GM12878 (cell line): ENCODE data around the gene DSG2. TPM values are rescaled to one million over a fixed set of nuclear protein-coding genes. Genes with fewer than 3 reads are reported as not detected.

Experiments
- ATAC-seq: fragments of 200-7000 bp; cut with Tn5 transposase; 3 replicates; pipeline ENCODE4 v1.9.1; 2020; ENCODE audit warnings: mild to moderate bottlenecking, moderate library complexity
- BruUV-seq: library from RNA; stranded (reverse); fragments of 400-500 nt; replicated peaks from 2 replicates; lab custom pipeline; 2021; lab: Mats Ljungman, UMichigan
- CTCF ChIA-PET: fragments of 300-600 bp; sonication (Branson Sonifier 250); formaldehyde crosslinking; extraction: SDS; loops from one replicate; lab custom pipeline; 2021; ENCODE audit warnings: inconsistent platforms; lab: Yijun Ruan, JAX
- POLR2A ChIA-PET: fragments of 350-600 bp; formaldehyde crosslinking; extraction: SDS; loops from one replicate; lab custom pipeline; 2021; ENCODE audit warnings: inconsistent platforms; lab: Charles Lee
- RAD21 ChIA-PET: fragments of 300-600 bp; sonication (Branson Sonifier 250); formaldehyde crosslinking; loops from one replicate; lab custom pipeline; 2023; ENCODE audit warnings: antibody characterized with exemption; ENCODE audit not compliant: unreplicated experiment; lab: Charles Lee
- SMC1A ChIA-PET: fragments of 300-600 bp; sonication (Branson Sonifier 250); formaldehyde crosslinking; loops from one replicate; lab custom pipeline; 2023; ENCODE audit not compliant: unreplicated experiment, uncharacterized antibody; lab: Charles Lee
- DNase-seq: peaks from one replicate; pipeline ENCODE4 v3.0.0-alpha.2; 2011; ENCODE audit warnings: low read depth, low spot score
- FAIRE-seq: peaks from 3 replicates; lab custom pipeline; 2011; peaks lifted over from hg19 to GRCh38; lab: Jason Lieb, UNC
- H2AFZ ChIP-seq: 2 replicates; pipeline ENCODE4 v1.6.0; 2011; ENCODE audit warnings: low read depth, low read length, control low read depth; ENCODE audit not compliant: control insufficient read depth
- H3K27ac ChIP-seq: 2 replicates; pipeline ENCODE4 v1.5.1; 2011; ENCODE audit warnings: control low read depth; ENCODE audit not compliant: control insufficient read depth, insufficient read depth
- H3K27me3 ChIP-seq, 2 experiments: replicated peaks in 1 of 2; 2 replicates each; pipeline versions ENCODE4 v1.6.0 to v1.6.1; 2011; ENCODE audit warnings: low read length in 1 of 2; ENCODE audit not compliant: control insufficient read depth in 2 of 2, insufficient read depth in 2 of 2
- H3K36me3 ChIP-seq, 2 experiments: 2 replicates each; pipeline ENCODE4 v1.5.1; 2011; ENCODE audit warnings: low read length in 1 of 2; ENCODE audit not compliant: control insufficient read depth in 2 of 2, insufficient read depth in 2 of 2
- H3K4me1 ChIP-seq: 2 replicates; pipeline ENCODE4 v1.6.1; 2011; ENCODE audit warnings: mild to moderate bottlenecking, low read length, moderate library complexity, mixed read lengths; ENCODE audit not compliant: control insufficient read depth, insufficient read depth
- H3K4me2 ChIP-seq: 2 replicates; pipeline ENCODE4 v1.6.0; 2011; ENCODE audit warnings: control low read depth; ENCODE audit not compliant: control insufficient read depth, insufficient read depth
- H3K4me3 ChIP-seq: fragments of 200-600 bp; sonication (generic); 2 replicates; pipeline ENCODE4 v1.5.1; 2016
- H3K79me2 ChIP-seq: 2 replicates; pipeline ENCODE4 v1.6.0; 2011; ENCODE audit warnings: low read length; ENCODE audit not compliant: control insufficient read depth, insufficient read depth
- H3K9ac ChIP-seq: 2 replicates; pipeline ENCODE4 v1.8.0; 2011; ENCODE audit warnings: low read length, control low read depth, mixed read lengths; ENCODE audit not compliant: control insufficient read depth, insufficient read depth
- H3K9me3 ChIP-seq: replicated peaks from 3 replicates; pipeline ENCODE4 v1.5.1; 2011; ENCODE audit warnings: mild to moderate bottlenecking, low read length; ENCODE audit not compliant: control insufficient read depth, insufficient read depth
- H4K20me1 ChIP-seq: 2 replicates; pipeline ENCODE4 v1.6.0; 2011; ENCODE audit not compliant: control insufficient read depth, insufficient read depth
- EP300 ChIP-seq, 2 experiments: fragments of 150-350 bp in 1 of 2; IDR thresholded peaks; 2 replicates each; pipeline ENCODE4 v1.6.1; 2011 to 2012; ENCODE audit warnings: low read depth in 2 of 2, low read length in 2 of 2, borderline replicate concordance in 1 of 2, improper control_type of control experiment in 1 of 2, inconsistent platforms in 1 of 2; ENCODE audit not compliant: control insufficient read depth in 1 of 2
- RAD21 ChIP-seq: IDR thresholded peaks from 2 replicates; pipeline ENCODE4 v1.6.1; 2011; ENCODE audit warnings: mild to moderate bottlenecking, low read depth, low read length, moderate library complexity; ENCODE audit not compliant: insufficient read depth
- RELA ChIP-seq: fragments of 450-650 bp; IDR thresholded peaks from 2 replicates; pipeline ENCODE4 v1.8.0; 2014; ENCODE audit warnings: borderline replicate concordance; ENCODE audit not compliant: partially characterized antibody
- RELB ChIP-seq: fragments of 450-650 bp; IDR thresholded peaks from 2 replicates; pipeline ENCODE4 v1.6.1; 2017; ENCODE audit warnings: low read depth, mild to moderate bottlenecking, moderate library complexity
- TCF7 ChIP-seq: IDR thresholded peaks from 2 replicates; pipeline ENCODE4 v1.6.1; 2014; ENCODE audit warnings: antibody characterized with exemption, borderline replicate concordance
- WGBS: methylation state at CpG from one replicate; pipeline ENCODE4 v1.1.6; 2016; ENCODE audit warnings: low lambda C conversion rate; ENCODE audit not compliant: insufficient replicate concordance, insufficient coverage; ENCODE audit errors: missing lambda C conversion rate; 5-methylcytosine and 5-hydroxymethylcytosine counted together
- in situ Hi-C: fragments of 300-500 bp; cut with MboI; formaldehyde crosslinking; loops from 9 replicates; pipeline ENCODE4 v1.14.3; 2018; ENCODE audit warnings: mixed read lengths
- intact Hi-C: fragments of 100-400 bp; cut with micrococcal nuclease; formaldehyde crosslinking; loops from one replicate; pipeline ENCODE4 v1.14.2; 2022; ENCODE audit not compliant: unreplicated experiment
- polyA plus RNA-seq, 11 experiments: library from polyadenylated mRNA; depleted of rRNA in 4 of 11; unstranded in 6 of 11; stranded (reverse) in 5 of 11; fragments of >200 nt; fragmentation: Nextera tagmentation in 4 of 11; fragmentation: Illumina TruSeq in 1 of 11; extraction: Ambion mirVana in 4 of 11; extraction: Trizol in 1 of 11; gene quantifications; 1 replicate in 1 of 11; 2 replicates in 10 of 11; pipeline versions ENCODE4 v1.2.1 to v1.2.3, GENCODE V29; 2011 to 2016; ENCODE audit warnings: inconsistent platforms in 2 of 11, missing spikeins in 2 of 11, low read depth in 1 of 11
- total RNA-seq, 4 experiments: library from RNA; depleted of rRNA in 3 of 4; stranded (reverse); fragments of >200 nt in 3 of 4; fragmentation: Illumina TruSeq in 1 of 4; extraction: Trizol in 1 of 4; gene quantifications; 2 replicates each; pipeline versions ENCODE4 v1.2.1 to v1.2.3, GENCODE V29; 2013 to 2021
- TF ChIP-seq, protein P1 (sequence below): fragments of 450-650 bp; IDR thresholded peaks from 2 replicates; pipeline ENCODE4 v1.6.1; 2017; ENCODE audit warnings: mild to moderate bottlenecking

DSG2 gene
- total and polyA plus RNA-seq, 10 of the 15 experiments (the other 5 are each of a cell fraction or from before 2014, with no cell fraction given) = 11.7 to 46.2 (median 28.0) TPM

GRCh38 chr18:31565345-31565744 lies 67.4 kb downstream of the DSG2 start:
- SMC1A ChIA-PET = interaction anchor here (1.0 to 5.0 kb wide), 5 partner anchors 55 to 296 kb away, joined by 3 to 34 read pairs (median 3); no protein-coding TSS in a partner anchor
- in situ Hi-C loops (no loop called here), intact Hi-C loops (no loop called here)
- Histone ChIP-seq H3K9me3 (no peaks in the 10 kb centered on the region), H3K4me2 (no peak overlapping the region), H3K9ac (no peak overlapping the region), H3K4me1 (no peaks in the 10 kb centered on the region), H3K79me2 (no peaks in the 10 kb centered on the region), H2AFZ (no peak overlapping the region), H3K27me3 (no peaks in the 10 kb centered on the region), H3K4me3 (no peak overlapping the region), H3K27ac (no peak overlapping the region), H3K36me3 (no peaks in the 10 kb centered on the region), H4K20me1 (no peaks in the 10 kb centered on the region)
- CTCF ChIA-PET = interaction anchor here (0.7 to 2.4 kb wide), 10 partner anchors 9 to 595 kb away, joined by 3 to 8 read pairs (median 4); no protein-coding TSS in a partner anchor
- ATAC-seq (no peak), FAIRE-seq (no peak), DNase-seq (no peak)
- WGBS = 38% methylated on average over 2 of the region's 2 CpGs
- POLR2A ChIA-PET = no interaction called here
- BruUV-seq = no TSS peak
- RAD21 ChIA-PET = interaction anchor here (1.6 to 1.8 kb wide), 2 partner anchors 9 to 157 kb away, joined by 5 to 10 read pairs; no protein-coding TSS in a partner anchor
- TF ChIP-seq EP300 (IDR thresholded peaks at IDR 0.05; ENCODE audit: borderline replicate concordance in 1 of 2, control insufficient read depth in 1 of 2, low read depth in 2 of 2, low read length in 2 of 2) = no peak

GRCh38 chr18:31565782-31566512 lies 68.0 kb downstream of the DSG2 start:
- Histone ChIP-seq H3K4me2 (no peak overlapping the region), H3K79me2 (no peaks in the 10 kb centered on the region), H3K27me3 (no peaks in the 10 kb centered on the region), H3K4me3 (no peak overlapping the region), H3K9me3 (no peaks in the 10 kb centered on the region), H4K20me1 (no peaks in the 10 kb centered on the region), H3K9ac (no peak overlapping the region), H3K36me3 (no peaks in the 10 kb centered on the region), H3K4me1 (no peaks in the 10 kb centered on the region), H3K27ac (no peak overlapping the region), H2AFZ (no peak overlapping the region; the same call in 1 of the 2 replicates)
- FAIRE-seq (no peak), ATAC-seq (no peak), DNase-seq (no peak)
- SMC1A ChIA-PET = interaction anchor here (0.7 to 5.0 kb wide), 5 partner anchors 55 to 153 kb away, joined by 3 to 34 read pairs (median 3); no protein-coding TSS in a partner anchor
- WGBS = 51% methylated on average over 10 of the region's 10 CpGs
- POLR2A ChIA-PET = no interaction called here
- peak; percentile 13; the same call in 1 of the 2 replicates for TF ChIP-seq RAD21
- TF ChIP-seq RELB = no peak
- TF ChIP-seq TCF7 = no peak
- TF ChIP-seq RELA = no peak
- TF ChIP-seq, protein P1, sequence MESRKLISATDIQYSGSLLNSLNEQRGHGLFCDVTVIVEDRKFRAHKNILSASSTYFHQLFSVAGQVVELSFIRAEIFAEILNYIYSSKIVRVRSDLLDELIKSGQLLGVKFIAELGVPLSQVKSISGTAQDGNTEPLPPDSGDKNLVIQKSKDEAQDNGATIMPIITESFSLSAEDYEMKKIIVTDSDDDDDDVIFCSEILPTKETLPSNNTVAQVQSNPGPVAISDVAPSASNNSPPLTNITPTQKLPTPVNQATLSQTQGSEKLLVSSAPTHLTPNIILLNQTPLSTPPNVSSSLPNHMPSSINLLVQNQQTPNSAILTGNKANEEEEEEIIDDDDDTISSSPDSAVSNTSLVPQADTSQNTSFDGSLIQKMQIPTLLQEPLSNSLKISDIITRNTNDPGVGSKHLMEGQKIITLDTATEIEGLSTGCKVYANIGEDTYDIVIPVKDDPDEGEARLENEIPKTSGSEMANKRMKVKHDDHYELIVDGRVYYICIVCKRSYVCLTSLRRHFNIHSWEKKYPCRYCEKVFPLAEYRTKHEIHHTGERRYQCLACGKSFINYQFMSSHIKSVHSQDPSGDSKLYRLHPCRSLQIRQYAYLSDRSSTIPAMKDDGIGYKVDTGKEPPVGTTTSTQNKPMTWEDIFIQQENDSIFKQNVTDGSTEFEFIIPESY = no peak
- CTCF ChIA-PET = interaction anchor here (0.7 to 2.4 kb wide), 8 partner anchors 10 to 596 kb away, joined by 3 to 8 read pairs (median 4); no protein-coding TSS in a partner anchor
- no TSS peak for BruUV-seq
- in situ Hi-C loops (no loop called here), intact Hi-C loops (no loop called here)
- RAD21 ChIA-PET = interaction anchor here (0.6 to 1.8 kb wide), 4 partner anchors 10 to 570 kb away, joined by 3 to 10 read pairs (median 4); no protein-coding TSS in a partner anchor
